Brain microvascular endothelial cell (primary cell): Measurements from ENCODE around the gene MAN1C1.

Experiments used
- DNase-seq: peaks from one replicate; pipeline ENCODE4 v3.0.0-alpha.2; 2020
- H3K27ac ChIP-seq: fragments of 250-450 bp; sonication (Bioruptor Pico); 2 replicates; pipeline ENCODE4 v1.5.1; 2020; ENCODE audit warnings: mild to moderate bottlenecking, moderate library complexity
- H3K27me3 ChIP-seq: fragments of 250-450 bp; sonication (Bioruptor Pico); replicated peaks from 2 replicates; pipeline ENCODE4 v1.5.1; 2020; ENCODE audit warnings: mild to moderate bottlenecking
- H3K36me3 ChIP-seq: fragments of 250-450 bp; sonication (Bioruptor Pico); replicated peaks from 2 replicates; pipeline ENCODE4 v1.5.1; 2020; ENCODE audit warnings: mild to moderate bottlenecking
- H3K4me3 ChIP-seq: 2 replicates; pipeline ENCODE4 v1.5.1; 2011; ENCODE audit warnings: low read depth, mild to moderate bottlenecking, control low read depth, low read length, moderate library complexity
- in situ Hi-C: cut with HindIII; loops from 2 replicates; pipeline ENCODE4 v1.10.0; 2017; ENCODE audit warnings: low sequenced_read_pairs, low pct_ligation_motif_present
- TF ChIP-seq, protein P1 (sequence below): IDR thresholded peaks from 2 replicates; pipeline ENCODE4 v1.5.1; 2011; ENCODE audit warnings: low read depth, mild to moderate bottlenecking, moderate library complexity, low read length, control low read depth, inconsistent platforms; ENCODE audit errors: missing control alignments

Gene MAN1C1

DNA sequence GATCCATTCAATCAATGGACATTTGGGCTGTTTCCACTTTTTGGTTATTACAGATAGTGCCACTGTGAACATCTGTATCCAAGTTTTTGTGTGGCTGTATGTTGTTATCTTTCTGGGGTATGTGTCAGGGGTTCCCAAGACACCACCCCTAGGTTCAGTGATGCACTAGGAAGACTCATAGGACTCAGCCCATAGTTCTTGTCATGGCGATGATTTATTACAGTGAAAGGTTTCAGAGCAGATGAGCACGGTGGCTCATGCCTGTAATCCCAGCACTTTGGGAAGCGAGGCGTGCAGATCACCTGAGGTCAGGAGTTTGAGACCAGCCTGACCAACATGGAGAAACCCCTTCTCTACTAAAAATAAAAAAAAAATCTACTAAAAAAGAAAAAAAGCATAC, 64.1 kb downstream of the MAN1C1 start:
- Histone ChIP-seq H3K4me3 (no peak overlapping the region), H3K36me3 (no peaks in the 10 kb centered on the region), H3K27ac (no peak overlapping the region), H3K27me3 (peaks cover 18% of the 10 kb centered on the region)
- in situ Hi-C loops, result no loop called here
- no peak for DNase-seq
- TF ChIP-seq, protein P1, sequence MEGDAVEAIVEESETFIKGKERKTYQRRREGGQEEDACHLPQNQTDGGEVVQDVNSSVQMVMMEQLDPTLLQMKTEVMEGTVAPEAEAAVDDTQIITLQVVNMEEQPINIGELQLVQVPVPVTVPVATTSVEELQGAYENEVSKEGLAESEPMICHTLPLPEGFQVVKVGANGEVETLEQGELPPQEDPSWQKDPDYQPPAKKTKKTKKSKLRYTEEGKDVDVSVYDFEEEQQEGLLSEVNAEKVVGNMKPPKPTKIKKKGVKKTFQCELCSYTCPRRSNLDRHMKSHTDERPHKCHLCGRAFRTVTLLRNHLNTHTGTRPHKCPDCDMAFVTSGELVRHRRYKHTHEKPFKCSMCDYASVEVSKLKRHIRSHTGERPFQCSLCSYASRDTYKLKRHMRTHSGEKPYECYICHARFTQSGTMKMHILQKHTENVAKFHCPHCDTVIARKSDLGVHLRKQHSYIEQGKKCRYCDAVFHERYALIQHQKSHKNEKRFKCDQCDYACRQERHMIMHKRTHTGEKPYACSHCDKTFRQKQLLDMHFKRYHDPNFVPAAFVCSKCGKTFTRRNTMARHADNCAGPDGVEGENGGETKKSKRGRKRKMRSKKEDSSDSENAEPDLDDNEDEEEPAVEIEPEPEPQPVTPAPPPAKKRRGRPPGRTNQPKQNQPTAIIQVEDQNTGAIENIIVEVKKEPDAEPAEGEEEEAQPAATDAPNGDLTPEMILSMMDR, result no peak

DNA sequence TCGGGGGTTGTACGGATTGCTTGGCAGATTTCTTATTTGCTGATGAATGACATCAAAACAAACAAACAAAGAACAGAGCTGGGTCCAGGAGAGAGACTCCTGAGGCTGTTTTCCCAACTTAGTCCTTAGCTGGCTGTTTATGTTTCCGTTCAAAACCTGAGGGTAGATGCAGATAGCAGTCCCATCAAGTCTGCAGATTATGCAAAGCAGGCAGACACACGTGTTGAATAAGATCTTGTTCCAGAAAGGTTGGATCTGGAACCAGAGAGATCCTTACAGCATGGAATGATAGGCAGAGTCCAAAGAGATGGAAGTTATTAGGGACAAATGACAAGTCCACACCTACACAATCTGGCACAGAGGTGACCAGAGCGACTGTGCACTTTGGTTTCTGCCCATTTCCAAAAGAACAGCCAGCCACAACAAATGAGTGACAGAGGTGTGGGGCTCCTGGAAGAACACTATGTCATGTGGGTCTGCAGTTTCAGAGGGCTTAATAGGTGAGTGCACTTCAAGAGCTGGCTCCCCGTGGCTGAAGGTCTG, 65.5 kb downstream of the MAN1C1 start:
- TF ChIP-seq, protein P1, result no peak
- Histone ChIP-seq H3K4me3 (no peak overlapping the region), H3K27me3 (peaks cover 10% of the 10 kb centered on the region)

DNA sequence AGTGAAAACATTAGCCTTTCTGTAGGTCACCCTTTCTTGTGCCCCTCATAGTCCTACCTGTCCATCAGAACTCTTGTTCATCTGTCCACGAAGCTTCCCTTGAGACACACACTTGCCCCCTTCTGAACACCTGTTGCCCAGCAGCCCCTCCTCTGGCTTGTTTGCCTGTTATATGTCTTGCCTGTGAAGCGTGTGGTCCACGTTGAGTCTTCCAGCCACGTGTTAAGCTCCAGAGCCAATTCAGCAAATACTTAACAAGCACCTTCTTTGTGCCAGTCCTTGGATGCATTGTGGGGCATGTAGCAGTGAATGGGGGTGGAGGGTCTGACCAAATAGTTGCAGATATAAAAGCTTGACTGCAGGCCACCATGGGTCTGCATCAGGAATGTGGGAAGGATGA, 66.6 kb downstream of the MAN1C1 start:
- Histone ChIP-seq H3K4me3 (no peak overlapping the region), H3K27me3 (peaks cover 7% of the 10 kb centered on the region), H3K36me3 (no peaks in the 10 kb centered on the region), H3K27ac (no peak overlapping the region)
- DNase-seq, result no peak
- TF ChIP-seq, protein P1, result no peak
- in situ Hi-C loops, result no loop called here

More for the DNA sequence above, 65.5 kb downstream of the MAN1C1 start:
- in situ Hi-C loops, result no loop called here
- Histone ChIP-seq H3K36me3 (no peaks in the 10 kb centered on the region), H3K27ac (no peak overlapping the region)
- no peak for DNase-seq

DNA sequence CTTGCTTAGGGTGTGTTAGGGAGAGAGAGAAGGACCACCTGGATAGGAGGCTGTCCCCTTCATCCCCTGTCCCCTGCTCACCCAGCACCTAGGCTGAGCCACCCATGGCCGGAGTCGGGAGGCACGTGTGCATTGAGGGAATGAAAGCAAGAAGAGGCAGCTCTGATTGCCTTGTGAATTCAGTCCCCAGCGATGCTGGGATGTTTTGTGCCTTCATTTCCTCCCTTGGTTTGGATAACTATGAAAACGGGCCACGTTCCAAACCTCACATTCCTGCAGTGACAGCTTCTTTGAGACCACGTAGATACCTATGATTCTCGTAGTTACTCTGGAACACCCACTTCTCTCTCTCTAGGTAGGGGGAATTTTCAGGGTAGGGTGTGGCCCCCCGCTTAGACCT, 67.1 kb downstream of the MAN1C1 start:
- H3K27ac ChIP-seq, result no peak overlapping the region
- in situ Hi-C loops, result no loop called here
- TF ChIP-seq, protein P1, result no peak
- DNase-seq, result peak; percentile 40
- H3K4me3 ChIP-seq, result no peak overlapping the region
- H3K36me3 ChIP-seq, result no peaks in the 10 kb centered on the region
- peaks cover 5% of the 10 kb centered on the region for H3K27me3 ChIP-seq

DNA sequence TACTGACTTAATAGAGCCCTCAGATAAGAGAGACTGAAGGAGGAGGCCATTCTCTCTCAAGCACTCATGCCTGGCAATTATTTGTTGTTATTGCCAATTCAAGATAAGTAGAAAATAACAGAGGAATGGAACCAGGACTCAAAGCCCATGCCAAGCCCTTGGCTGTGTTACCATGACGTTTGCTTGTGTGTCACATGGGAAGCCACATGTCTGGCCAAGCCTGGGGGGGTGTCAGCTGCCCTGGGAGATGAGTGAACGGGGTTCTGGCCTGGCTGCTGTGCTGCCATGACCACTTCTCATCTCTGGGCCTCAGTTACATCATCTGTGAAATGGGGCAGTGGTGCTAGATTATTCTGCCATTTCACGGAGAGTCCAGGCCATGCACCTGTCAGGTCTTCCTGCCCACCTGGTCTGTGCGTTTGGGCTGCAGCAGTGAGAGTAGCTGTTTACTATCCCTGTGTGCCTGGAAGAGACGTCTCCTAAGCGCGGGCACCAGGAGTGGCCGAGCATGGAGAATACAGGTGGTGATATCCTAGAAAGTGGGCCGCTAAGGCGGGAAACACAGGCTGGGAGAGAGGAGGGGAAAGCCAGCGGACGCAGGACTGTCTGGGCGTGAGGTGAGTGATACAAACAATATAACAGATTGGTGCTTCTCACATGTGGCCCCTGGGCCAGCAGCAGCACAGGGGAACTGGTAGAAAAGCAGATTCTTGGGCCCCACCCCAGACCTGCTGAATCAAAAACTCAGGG, 67.8 kb downstream of the MAN1C1 start:
- TF ChIP-seq, protein P1, result no peak
- in situ Hi-C loops, result no loop called here
- Histone ChIP-seq H3K36me3 (no peaks in the 10 kb centered on the region), H3K4me3 (no peak overlapping the region), H3K27ac (no peak overlapping the region), H3K27me3 (peaks cover 5% of the 10 kb centered on the region)
- DNase-seq, result no peak
